ENCODE measurements around the gene PPP1R37.
A peak's percentile ranks its signal among the peaks of the same experiment; 100 is the strongest.

PPP1R37 gene

DNA sequence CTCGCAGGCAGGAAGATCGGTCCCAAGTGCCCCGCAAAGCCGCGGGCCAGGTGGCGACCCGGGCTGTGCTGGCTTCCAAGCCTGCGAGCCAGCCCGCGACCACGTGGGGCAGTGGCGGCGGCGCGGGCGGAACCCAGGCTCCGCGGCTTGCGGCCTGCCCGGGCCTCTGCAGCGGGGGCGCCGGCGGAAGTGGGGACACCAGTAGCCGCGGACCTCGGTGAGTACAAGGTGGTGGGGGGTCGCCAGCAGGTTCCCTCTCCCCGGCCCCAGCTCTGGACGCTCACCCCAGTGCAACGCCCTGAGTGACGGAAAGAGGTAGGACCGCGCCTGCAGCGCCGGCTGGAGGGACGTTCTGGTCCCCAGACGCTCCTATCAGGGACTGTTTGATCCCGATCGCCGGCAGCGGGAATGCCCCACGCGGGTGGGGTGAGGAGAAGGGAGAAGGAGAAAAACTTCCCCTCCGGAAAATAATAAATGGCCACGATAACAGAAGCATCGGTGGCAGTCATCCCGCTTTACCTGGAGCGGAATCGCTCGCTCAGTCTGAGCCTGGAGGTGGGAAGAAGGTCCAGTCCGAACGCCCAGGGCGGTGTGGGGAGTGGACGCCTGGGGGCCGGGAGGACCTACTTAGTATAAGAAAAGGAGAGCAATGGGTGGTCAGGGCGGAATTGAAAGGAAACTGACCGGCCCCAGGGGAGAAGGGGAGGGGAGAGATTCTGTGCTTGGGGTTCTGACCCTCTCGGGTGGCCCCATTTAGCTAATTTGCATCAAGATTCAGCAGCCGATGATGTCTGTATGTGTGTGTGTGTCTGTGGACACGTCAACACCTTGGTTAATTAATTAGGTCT lies 13.7 kb upstream of the PPP1R37 start, which contains the start of gene GEMIN7 (continued):
- no peak; the same call in none of the 2 replicates for TF ChIP-seq ZNF600 (tag by site-specific recombination; IDR thresholded peaks at IDR 0.05)
- TF ChIP-seq, protein P1, sequence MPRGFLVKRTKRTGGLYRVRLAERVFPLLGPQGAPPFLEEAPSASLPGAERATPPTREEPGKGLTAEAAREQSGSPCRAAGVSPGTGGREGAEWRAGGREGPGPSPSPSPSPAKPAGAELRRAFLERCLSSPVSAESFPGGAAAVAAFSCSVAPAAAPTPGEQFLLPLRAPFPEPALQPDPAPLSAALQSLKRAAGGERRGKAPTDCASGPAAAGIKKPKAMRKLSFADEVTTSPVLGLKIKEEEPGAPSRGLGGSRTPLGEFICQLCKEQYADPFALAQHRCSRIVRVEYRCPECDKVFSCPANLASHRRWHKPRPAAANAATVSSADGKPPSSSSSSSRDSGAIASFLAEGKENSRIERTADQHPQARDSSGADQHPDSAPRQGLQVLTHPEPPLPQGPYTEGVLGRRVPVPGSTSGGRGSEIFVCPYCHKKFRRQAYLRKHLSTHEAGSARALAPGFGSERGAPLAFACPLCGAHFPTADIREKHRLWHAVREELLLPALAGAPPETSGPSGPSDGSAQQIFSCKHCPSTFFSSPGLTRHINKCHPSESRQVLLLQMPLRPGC (tag by site-specific recombination; IDR thresholded peaks at IDR 0.05) = 0 out of 2 replicates have a peak, but pooled peaks have one; percentile 47
- TF ChIP-seq KLF10 (tag by site-specific recombination; IDR thresholded peaks at IDR 0.05) = peak; percentile 77
- no peak for TF ChIP-seq ZNF202 (tag by site-specific recombination; IDR thresholded peaks at IDR 0.05; ENCODE audit: borderline replicate concordance)
- TF ChIP-seq, protein P2, sequence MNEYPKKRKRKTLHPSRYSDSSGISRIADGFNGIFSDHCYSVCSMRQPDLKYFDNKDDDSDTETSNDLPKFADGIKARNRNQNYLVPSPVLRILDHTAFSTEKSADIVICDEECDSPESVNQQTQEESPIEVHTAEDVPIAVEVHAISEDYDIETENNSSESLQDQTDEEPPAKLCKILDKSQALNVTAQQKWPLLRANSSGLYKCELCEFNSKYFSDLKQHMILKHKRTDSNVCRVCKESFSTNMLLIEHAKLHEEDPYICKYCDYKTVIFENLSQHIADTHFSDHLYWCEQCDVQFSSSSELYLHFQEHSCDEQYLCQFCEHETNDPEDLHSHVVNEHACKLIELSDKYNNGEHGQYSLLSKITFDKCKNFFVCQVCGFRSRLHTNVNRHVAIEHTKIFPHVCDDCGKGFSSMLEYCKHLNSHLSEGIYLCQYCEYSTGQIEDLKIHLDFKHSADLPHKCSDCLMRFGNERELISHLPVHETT (tag by site-specific recombination; IDR thresholded peaks at IDR 0.05) = 0 out of 2 replicates have a peak, but pooled peaks have one; percentile 10
- TF ChIP-seq, protein P3, sequence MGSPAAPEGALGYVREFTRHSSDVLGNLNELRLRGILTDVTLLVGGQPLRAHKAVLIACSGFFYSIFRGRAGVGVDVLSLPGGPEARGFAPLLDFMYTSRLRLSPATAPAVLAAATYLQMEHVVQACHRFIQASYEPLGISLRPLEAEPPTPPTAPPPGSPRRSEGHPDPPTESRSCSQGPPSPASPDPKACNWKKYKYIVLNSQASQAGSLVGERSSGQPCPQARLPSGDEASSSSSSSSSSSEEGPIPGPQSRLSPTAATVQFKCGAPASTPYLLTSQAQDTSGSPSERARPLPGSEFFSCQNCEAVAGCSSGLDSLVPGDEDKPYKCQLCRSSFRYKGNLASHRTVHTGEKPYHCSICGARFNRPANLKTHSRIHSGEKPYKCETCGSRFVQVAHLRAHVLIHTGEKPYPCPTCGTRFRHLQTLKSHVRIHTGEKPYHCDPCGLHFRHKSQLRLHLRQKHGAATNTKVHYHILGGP (tag by site-specific recombination; IDR thresholded peaks at IDR 0.05) = no peak
- no peak for TF ChIP-seq ZNF654 (tag by site-specific recombination; IDR thresholded peaks at IDR 0.05; ENCODE audit: low read depth)
- peak; percentile 72 for TF ChIP-seq ZNF596 (tag by site-specific recombination; IDR thresholded peaks at IDR 0.05)
- TF ChIP-seq, protein P4, sequence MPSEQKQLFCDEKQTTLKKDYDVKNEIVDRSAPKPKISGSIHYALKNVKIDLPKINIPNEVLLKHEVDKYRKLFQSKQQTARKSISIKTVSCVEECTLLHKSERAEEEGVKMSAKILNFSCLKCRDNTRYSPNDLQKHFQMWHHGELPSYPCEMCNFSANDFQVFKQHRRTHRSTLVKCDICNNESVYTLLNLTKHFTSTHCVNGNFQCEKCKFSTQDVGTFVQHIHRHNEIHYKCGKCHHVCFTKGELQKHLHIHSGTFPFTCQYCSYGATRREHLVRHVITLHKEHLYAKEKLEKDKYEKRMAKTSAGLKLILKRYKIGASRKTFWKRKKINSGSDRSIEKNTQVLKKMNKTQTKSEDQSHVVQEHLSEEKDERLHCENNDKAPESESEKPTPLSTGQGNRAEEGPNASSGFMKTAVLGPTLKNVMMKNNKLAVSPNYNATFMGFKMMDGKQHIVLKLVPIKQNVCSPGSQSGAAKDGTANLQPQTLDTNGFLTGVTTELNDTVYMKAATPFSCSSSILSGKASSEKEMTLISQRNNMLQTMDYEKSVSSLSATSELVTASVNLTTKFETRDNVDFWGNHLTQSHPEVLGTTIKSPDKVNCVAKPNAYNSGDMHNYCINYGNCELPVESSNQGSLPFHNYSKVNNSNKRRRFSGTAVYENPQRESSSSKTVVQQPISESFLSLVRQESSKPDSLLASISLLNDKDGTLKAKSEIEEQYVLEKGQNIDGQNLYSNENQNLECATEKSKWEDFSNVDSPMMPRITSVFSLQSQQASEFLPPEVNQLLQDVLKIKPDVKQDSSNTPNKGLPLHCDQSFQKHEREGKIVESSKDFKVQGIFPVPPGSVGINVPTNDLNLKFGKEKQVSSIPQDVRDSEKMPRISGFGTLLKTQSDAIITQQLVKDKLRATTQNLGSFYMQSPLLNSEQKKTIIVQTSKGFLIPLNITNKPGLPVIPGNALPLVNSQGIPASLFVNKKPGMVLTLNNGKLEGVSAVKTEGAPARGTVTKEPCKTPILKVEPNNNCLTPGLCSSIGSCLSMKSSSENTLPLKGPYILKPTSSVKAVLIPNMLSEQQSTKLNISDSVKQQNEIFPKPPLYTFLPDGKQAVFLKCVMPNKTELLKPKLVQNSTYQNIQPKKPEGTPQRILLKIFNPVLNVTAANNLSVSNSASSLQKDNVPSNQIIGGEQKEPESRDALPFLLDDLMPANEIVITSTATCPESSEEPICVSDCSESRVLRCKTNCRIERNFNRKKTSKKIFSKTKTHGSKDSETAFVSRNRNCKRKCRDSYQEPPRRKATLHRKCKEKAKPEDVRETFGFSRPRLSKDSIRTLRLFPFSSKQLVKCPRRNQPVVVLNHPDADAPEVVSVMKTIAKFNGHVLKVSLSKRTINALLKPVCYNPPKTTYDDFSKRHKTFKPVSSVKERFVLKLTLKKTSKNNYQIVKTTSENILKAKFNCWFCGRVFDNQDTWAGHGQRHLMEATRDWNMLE (tag by site-specific recombination; conservative IDR thresholded peaks at IDR 0.05; ENCODE audit: low read depth) = 0 out of 2 replicates have a peak, but pooled peaks have one; percentile 22
- TF ChIP-seq ZNF76 (tag by site-specific recombination; IDR thresholded peaks at IDR 0.05; ENCODE audit: borderline replicate concordance, low read depth) = peak; percentile 73
- TF ChIP-seq SP2 (tag by site-specific recombination; IDR thresholded peaks at IDR 0.05) = peak; percentile 27; the same call in 1 of the 2 replicates
- peak; percentile 82 for TF ChIP-seq ZBTB7A (tag by site-specific recombination; IDR thresholded peaks at IDR 0.05; ENCODE audit: low read depth)
- TF ChIP-seq, protein P5, sequence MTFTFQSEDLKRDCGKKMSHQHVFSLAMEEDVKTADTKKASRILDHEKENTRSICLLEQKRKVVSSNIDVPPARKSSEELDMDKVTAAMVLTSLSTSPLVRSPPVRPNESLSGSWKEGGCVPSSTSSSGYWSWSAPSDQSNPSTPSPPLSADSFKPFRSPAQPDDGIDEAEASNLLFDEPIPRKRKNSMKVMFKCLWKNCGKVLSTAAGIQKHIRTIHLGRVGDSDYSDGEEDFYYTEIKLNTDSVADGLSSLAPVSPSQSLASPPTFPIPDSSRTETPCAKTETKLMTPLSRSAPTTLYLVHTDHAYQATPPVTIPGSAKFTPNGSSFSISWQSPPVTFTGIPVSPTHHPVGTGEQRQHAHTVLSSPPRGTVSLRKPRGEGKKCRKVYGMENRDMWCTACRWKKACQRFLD (tag by site-specific recombination; IDR thresholded peaks at IDR 0.05) = no peak
- TF ChIP-seq ZNF837 (tag by site-specific recombination; IDR thresholded peaks at IDR 0.05) = no peak
- peak; percentile 13; the same call in 1 of the 2 replicates for TF ChIP-seq KLF1 (tag by site-specific recombination; IDR thresholded peaks at IDR 0.05)
- TF ChIP-seq ZNF157 (tag by site-specific recombination; IDR thresholded peaks at IDR 0.05) = no peak
- no peak for TF ChIP-seq MYNN (tag by site-specific recombination; IDR thresholded peaks at IDR 0.05; ENCODE audit: borderline replicate concordance)
- 0 out of 2 replicates have a peak, but pooled peaks have one; percentile 41 for TF ChIP-seq ZNF121 (tag by site-specific recombination; IDR thresholded peaks at IDR 0.05)
- 0 out of 2 replicates have a peak, but pooled peaks have one; percentile 38 for TF ChIP-seq ZNF10 (tag by site-specific recombination; IDR thresholded peaks at IDR 0.05)
- TF ChIP-seq SP3 (tag by site-specific recombination; IDR thresholded peaks at IDR 0.05) = 0 out of 2 replicates have a peak, but pooled peaks have one; percentile 30
- TF ChIP-seq ZNF184 (tag by site-specific recombination; IDR thresholded peaks at IDR 0.05) = peak; percentile 53; the same call in 1 of the 2 replicates
- peak; percentile 53 for TF ChIP-seq YY2 (tag by site-specific recombination; IDR thresholded peaks at IDR 0.05)
- TF ChIP-seq ZNF549 (tag by site-specific recombination; IDR thresholded peaks at IDR 0.05) = no peak
- TF ChIP-seq ZNF24 (tag by site-specific recombination; IDR thresholded peaks at IDR 0.05) = no peak
- TF ChIP-seq ZEB2 (tag by site-specific recombination; IDR thresholded peaks at IDR 0.05) = peak; percentile 33; the same call in 1 of the 2 replicates
- TF ChIP-seq RBAK (tag by site-specific recombination; IDR thresholded peaks at IDR 0.05) = no peak
- no peak for TF ChIP-seq REPIN1 (tag by site-specific recombination; IDR thresholded peaks at IDR 0.05; ENCODE audit: low read depth)

Measured in HEK293 (cell line).